NCI-H146 treated with DMSO at 0.1 percent for 48 hours (cell line): ENCODE measurements around the gene ABCB8.
A peak's percentile ranks its signal among the peaks of the same experiment; 100 is the strongest.
"Not testable (repeated sequence)": the region's sequence is repeated elsewhere in the genome, so short reads cannot be mapped to it uniquely, and the experiment has no call there.

Experiments
- DNase-seq: peaks from one replicate; lab custom pipeline; 2025; ENCODE audit not compliant: unreplicated experiment; lab: John Stamatoyannopoulos, UW

Gene ABCB8

GRCh38 chr7:151013733-151014497 is 14.3 kb upstream of the ABCB8 start:
- no peak for DNase-seq

- DNase-seq, result no peak
Observed at GRCh38 chr7:151014950-151015349, 13.3 kb upstream of the ABCB8 start.

- DNase-seq, result no peak
Observed at GRCh38 chr7:151015967-151016366, 12.3 kb upstream of the ABCB8 start.

- no peak for DNase-seq
Observed at GRCh38 chr7:151016505-151016904, 11.7 kb upstream of the ABCB8 start.

GRCh38 chr7:151016942-151017341 is 11.3 kb upstream of the ABCB8 start:
- no peak for DNase-seq

- no peak for DNase-seq
Observed at GRCh38 chr7:151017370-151017952, 10.8 kb upstream of the ABCB8 start.

- peak; percentile 34 for DNase-seq
Observed at GRCh38 chr7:151017953-151018420, 10.3 kb upstream of the ABCB8 start.

- peak; percentile 42 for DNase-seq
Observed at GRCh38 chr7:151018421-151019129, 9.7 kb upstream of the ABCB8 start.

- no peak for DNase-seq
Observed at GRCh38 chr7:151019130-151019447, 9.2 kb upstream of the ABCB8 start.

- DNase-seq, result no peak
Observed at GRCh38 chr7:151020231-151020630, 8.0 kb upstream of the ABCB8 start.

GRCh38 chr7:151023232-151023631 is 5.0 kb upstream of the ABCB8 start:
- no peak for DNase-seq

GRCh38 chr7:151024435-151025056 is 3.7 kb upstream of the ABCB8 start, which contains the start of gene ATG9B:
Gene ATG9B, minus strand, starts transcription at chr7:151024494. Its CDS starts 71 bp downstream, at chr7:151024423.
- DNase-seq, result no peak

GRCh38 chr7:151025924-151026671 is 2.2 kb upstream of the ABCB8 start:
- DNase-seq, result no peak

GRCh38 chr7:151026771-151027727 is 1.2 kb upstream of the ABCB8 start:
- not testable (repeated sequence) for DNase-seq

- DNase-seq, result not testable (repeated sequence)
Observed at GRCh38 chr7:151027728-151028130, 521 bp upstream of the ABCB8 start.

GRCh38 chr7:151028948-151029501 is 775 bp downstream of the ABCB8 start:
- DNase-seq, result no peak

GRCh38 chr7:151031011-151031410 is 2.8 kb downstream of the ABCB8 start:
- DNase-seq, result no peak

- no peak for DNase-seq
Observed at GRCh38 chr7:151032936-151033863, 5.0 kb downstream of the ABCB8 start.
